ENCODE measurements around the gene UBAP1. TPM values are rescaled to one million over a fixed set of nuclear protein-coding genes. Genes with fewer than 3 reads are reported as not detected.

The UBAP1 gene
- total RNA-seq, 4 donors from 2014 or later = 36.7 to 46.1 (median 38.3) TPM

- WGBS, 2 donors = 78 to 91% methylated on average over 3 of the region's 3 CpGs
- Histone ChIP-seq H3K27ac (no peak overlapping the region), H3K4me1 (no peaks in the 10 kb centered on the region), H3K9me3 (no peaks in the 10 kb centered on the region), H3K36me3 (no peaks in the 10 kb centered on the region), H3K27me3 (no peaks in the 10 kb centered on the region), H3K4me3 (no peak overlapping the region)
- no peak for DNase-seq (ENCODE audit: low spot score in 2 of 2)
- TF ChIP-seq, protein P1, sequence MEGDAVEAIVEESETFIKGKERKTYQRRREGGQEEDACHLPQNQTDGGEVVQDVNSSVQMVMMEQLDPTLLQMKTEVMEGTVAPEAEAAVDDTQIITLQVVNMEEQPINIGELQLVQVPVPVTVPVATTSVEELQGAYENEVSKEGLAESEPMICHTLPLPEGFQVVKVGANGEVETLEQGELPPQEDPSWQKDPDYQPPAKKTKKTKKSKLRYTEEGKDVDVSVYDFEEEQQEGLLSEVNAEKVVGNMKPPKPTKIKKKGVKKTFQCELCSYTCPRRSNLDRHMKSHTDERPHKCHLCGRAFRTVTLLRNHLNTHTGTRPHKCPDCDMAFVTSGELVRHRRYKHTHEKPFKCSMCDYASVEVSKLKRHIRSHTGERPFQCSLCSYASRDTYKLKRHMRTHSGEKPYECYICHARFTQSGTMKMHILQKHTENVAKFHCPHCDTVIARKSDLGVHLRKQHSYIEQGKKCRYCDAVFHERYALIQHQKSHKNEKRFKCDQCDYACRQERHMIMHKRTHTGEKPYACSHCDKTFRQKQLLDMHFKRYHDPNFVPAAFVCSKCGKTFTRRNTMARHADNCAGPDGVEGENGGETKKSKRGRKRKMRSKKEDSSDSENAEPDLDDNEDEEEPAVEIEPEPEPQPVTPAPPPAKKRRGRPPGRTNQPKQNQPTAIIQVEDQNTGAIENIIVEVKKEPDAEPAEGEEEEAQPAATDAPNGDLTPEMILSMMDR (IDR thresholded peaks at IDR 0.05) = no peak
- no peak for TF ChIP-seq EP300 (IDR thresholded peaks at IDR 0.05)
Observed at GRCh38 chr9:34276772-34277171, 97.9 kb downstream of the UBAP1 start.

DNA sequence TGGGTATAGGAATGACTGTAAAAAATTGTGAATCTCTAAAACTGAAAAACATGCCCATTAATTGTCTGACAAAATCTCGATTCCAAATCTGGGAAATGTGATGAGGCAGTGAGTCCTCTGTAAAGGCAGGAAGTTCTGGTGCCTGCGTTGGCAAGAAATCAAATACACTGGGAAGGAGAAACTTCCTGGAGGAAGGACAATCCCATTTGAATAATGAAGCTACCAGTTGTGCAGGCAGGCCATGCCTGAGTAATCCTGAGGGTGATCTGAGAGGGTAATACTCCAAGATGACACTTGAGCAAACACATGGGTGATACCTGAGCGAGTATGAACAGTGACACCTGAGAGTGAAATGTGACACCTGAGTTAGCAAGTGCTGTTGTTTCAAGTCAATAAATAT, 100.6 kb downstream of the UBAP1 start:
- no peak overlapping the region for H3K4me3 ChIP-seq
- no peaks in the 10 kb centered on the region for H3K4me1 ChIP-seq
- H3K27ac ChIP-seq = no peak overlapping the region
- DNase-seq (ENCODE audit: low spot score in 2 of 2) = no peak
- H3K27me3 ChIP-seq = no peaks in the 10 kb centered on the region
- 69 to 82% methylated on average over 3 of the region's 3 CpGs for WGBS, 2 donors
- H3K9me3 ChIP-seq = no peaks in the 10 kb centered on the region
- no peaks in the 10 kb centered on the region for H3K36me3 ChIP-seq
- no peak for TF ChIP-seq EP300 (IDR thresholded peaks at IDR 0.05)
- TF ChIP-seq POLR2A (IDR thresholded peaks at IDR 0.05) = no peak
- TF ChIP-seq, protein P1 (IDR thresholded peaks at IDR 0.05) = no peak

DNA sequence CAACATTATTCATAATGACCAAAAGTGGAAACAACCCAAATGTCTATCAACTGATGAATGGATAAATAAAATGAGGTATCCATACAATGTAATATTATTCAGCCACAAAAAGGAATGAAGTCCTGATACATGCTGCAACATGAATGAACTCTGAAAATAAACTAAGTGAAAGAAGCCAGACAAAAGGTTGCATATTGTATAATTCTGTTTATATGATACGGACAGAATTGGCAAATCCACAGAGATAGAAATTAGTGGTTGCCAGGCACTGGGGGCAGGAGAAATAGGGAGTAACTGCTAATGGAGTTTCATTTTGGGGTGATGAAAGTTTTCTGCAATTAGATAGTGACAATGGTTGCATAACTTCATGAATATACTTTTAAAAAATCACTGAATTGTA, 103.3 kb downstream of the UBAP1 start:
- Histone ChIP-seq H3K4me3 (no peak overlapping the region), H3K36me3 (no peaks in the 10 kb centered on the region), H3K9me3 (no peaks in the 10 kb centered on the region), H3K27me3 (no peaks in the 10 kb centered on the region), H3K27ac (no peak overlapping the region), H3K4me1 (no peaks in the 10 kb centered on the region)
- DNase-seq (ENCODE audit: low spot score in 2 of 2) = no peak
- 58% methylated on average over 1 of the region's 1 CpG for WGBS, 2 donors
- TF ChIP-seq, protein P1 (IDR thresholded peaks at IDR 0.05) = no peak

DNA sequence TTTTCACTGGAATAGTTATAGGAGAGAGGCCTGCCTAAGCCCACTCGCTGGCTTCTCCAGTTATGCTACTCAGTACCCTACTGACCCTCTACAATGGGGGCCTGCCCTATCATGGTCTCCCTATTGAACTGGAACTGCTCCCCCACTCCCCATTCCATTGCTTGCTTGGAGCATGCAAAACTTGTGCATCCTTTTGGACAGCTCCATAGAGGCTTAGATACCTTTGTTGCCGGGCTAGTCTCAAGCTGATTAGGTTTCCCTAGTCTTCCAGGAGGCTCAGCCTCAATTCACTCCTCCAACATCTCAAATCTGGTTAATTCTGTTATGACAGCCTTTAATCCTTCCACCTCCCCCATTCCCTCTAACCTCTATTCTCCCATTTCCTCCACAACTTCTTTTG, 110.3 kb downstream of the UBAP1 start:
- TF ChIP-seq POLR2A (IDR thresholded peaks at IDR 0.05) = no peak
- no peaks in the 10 kb centered on the region for H3K36me3 ChIP-seq
- no peaks in the 10 kb centered on the region for H3K4me1 ChIP-seq
- no peak overlapping the region for H3K4me3 ChIP-seq
- H3K27me3 ChIP-seq = no peaks in the 10 kb centered on the region
- no peaks in the 10 kb centered on the region for H3K9me3 ChIP-seq
- no peak overlapping the region for H3K27ac ChIP-seq
- no peak for DNase-seq (ENCODE audit: low spot score in 2 of 2)
- 74 to 86% methylated on average over 2 of the region's 2 CpGs for WGBS, 2 donors

- Histone ChIP-seq H3K36me3 (no peaks in the 10 kb centered on the region), H3K27me3 (no peaks in the 10 kb centered on the region), H3K27ac (no peak overlapping the region), H3K4me3 (no peak overlapping the region), H3K4me1 (no peaks in the 10 kb centered on the region), H3K9me3 (no peaks in the 10 kb centered on the region)
- WGBS, 2 donors = 85 to 86% methylated on average over 2 of the region's 2 CpGs
- no peak for TF ChIP-seq EP300 (IDR thresholded peaks at IDR 0.05)
- DNase-seq (ENCODE audit: low spot score in 2 of 2) = no peak
Observed at GRCh38 chr9:34291023-34291422, 112.2 kb downstream of the UBAP1 start.

GRCh38 chr9:34291423-34291822, 112.6 kb downstream of the UBAP1 start:
- H3K9me3 ChIP-seq = no peaks in the 10 kb centered on the region
- no peaks in the 10 kb centered on the region for H3K27me3 ChIP-seq
- H3K36me3 ChIP-seq = no peaks in the 10 kb centered on the region
- WGBS, 2 donors = 85 to 90% methylated on average over 2 of the region's 2 CpGs
- no peaks in the 10 kb centered on the region for H3K4me1 ChIP-seq
- H3K27ac ChIP-seq = no peak overlapping the region
- TF ChIP-seq EP300 (IDR thresholded peaks at IDR 0.05) (no peak), POLR2A (IDR thresholded peaks at IDR 0.05) (no peak)
- TF ChIP-seq, protein P1 (IDR thresholded peaks at IDR 0.05) = no peak
- no peak for DNase-seq (ENCODE audit: low spot score in 2 of 2)
- no peak overlapping the region for H3K4me3 ChIP-seq
